ENCODE results near the gene CXXC5. TPM values are rescaled to one million over a fixed set of nuclear protein-coding genes. Genes with fewer than 3 reads are reported as not detected.

The CXXC5 gene
- total RNA-seq, 1 donor from 2014 or later = 1.7 TPM

GRCh38 chr5:139649082-139649991, 1.2 kb downstream of the CXXC5 start:
- no peaks in the 10 kb centered on the region for H3K36me3 Mint-ChIP-seq (ENCODE audit: low read depth)
- intact Hi-C loops (cut with micrococcal nuclease) = loop anchor here (1.0 kb wide), 2 partner anchors 13 to 18 kb away; no protein-coding TSS in a partner anchor
- no peaks in the 10 kb centered on the region for H3K9me3 Mint-ChIP-seq
- peak overlapping the region; percentile 78 for H3K4me3 Mint-ChIP-seq
- DNase-seq (ENCODE audit: low spot score) = no peak
- H3K4me1 Mint-ChIP-seq (ENCODE audit: low read depth) = peaks cover 25% of the 10 kb centered on the region
- peaks cover 57% of the 10 kb centered on the region for H3K27me3 Mint-ChIP-seq (ENCODE audit: insufficient read depth)
- no peak overlapping the region for H3K27ac Mint-ChIP-seq

GRCh38 chr5:139650031-139650688, 2.0 kb downstream of the CXXC5 start:
- Mint-ChIP-seq H3K4me3 (peak overlapping the region; percentile 78), H3K4me1 (ENCODE audit: low read depth) (peaks cover 25% of the 10 kb centered on the region), H3K27me3 (ENCODE audit: insufficient read depth) (peaks cover 57% of the 10 kb centered on the region), H3K9me3 (no peaks in the 10 kb centered on the region), H3K36me3 (ENCODE audit: low read depth) (no peaks in the 10 kb centered on the region), H3K27ac (no peak overlapping the region)
- DNase-seq (ENCODE audit: low spot score) = no peak
- intact Hi-C loops (cut with micrococcal nuclease) = loop anchor here (1.0 kb wide), 1 partner anchor 116 kb away; no protein-coding TSS in a partner anchor

GRCh38 chr5:139650689-139651042, 2.5 kb downstream of the CXXC5 start:
- Mint-ChIP-seq H3K4me1 (ENCODE audit: low read depth) (peaks cover 25% of the 10 kb centered on the region), H3K9me3 (no peaks in the 10 kb centered on the region), H3K27me3 (ENCODE audit: insufficient read depth) (peaks cover 59% of the 10 kb centered on the region), H3K36me3 (ENCODE audit: low read depth) (no peaks in the 10 kb centered on the region), H3K27ac (no peak overlapping the region), H3K4me3 (peak overlapping the region; percentile 40)
- intact Hi-C loops (cut with micrococcal nuclease) = loop anchor here (1.0 kb wide), 1 partner anchor 116 kb away; no protein-coding TSS in a partner anchor
- DNase-seq (ENCODE audit: low spot score) = no peak

- H3K9me3 Mint-ChIP-seq = no peaks in the 10 kb centered on the region
- no peaks in the 10 kb centered on the region for H3K36me3 Mint-ChIP-seq (ENCODE audit: low read depth)
- intact Hi-C loops (cut with micrococcal nuclease) = no loop called here
- no peak overlapping the region for H3K27ac Mint-ChIP-seq
- H3K4me1 Mint-ChIP-seq (ENCODE audit: low read depth) = peaks cover 25% of the 10 kb centered on the region
- DNase-seq (ENCODE audit: low spot score) = no peak
- peak overlapping the region; percentile 4 for H3K4me3 Mint-ChIP-seq
- H3K27me3 Mint-ChIP-seq (ENCODE audit: insufficient read depth) = peaks cover 56% of the 10 kb centered on the region
Measured at GRCh38 chr5:139651043-139651834, 3.1 kb downstream of the CXXC5 start.

GRCh38 chr5:139651853-139652787, 4.0 kb downstream of the CXXC5 start:
- peak overlapping the region; percentile 4 for H3K4me3 Mint-ChIP-seq
- intact Hi-C loops (cut with micrococcal nuclease) = loop anchor here (1.0 kb wide), 1 partner anchor 59 kb away; no protein-coding TSS in a partner anchor
- peak; percentile 50 for DNase-seq (ENCODE audit: low spot score)
- no peaks in the 10 kb centered on the region for H3K36me3 Mint-ChIP-seq (ENCODE audit: low read depth)
- H3K4me1 Mint-ChIP-seq (ENCODE audit: low read depth) = peaks cover 26% of the 10 kb centered on the region
- H3K9me3 Mint-ChIP-seq = no peaks in the 10 kb centered on the region
- peaks cover 47% of the 10 kb centered on the region for H3K27me3 Mint-ChIP-seq (ENCODE audit: insufficient read depth)
- no peak overlapping the region for H3K27ac Mint-ChIP-seq

- H3K4me1 Mint-ChIP-seq (ENCODE audit: low read depth) = peaks cover 30% of the 10 kb centered on the region
- intact Hi-C loops (cut with micrococcal nuclease) = loop anchor here (1.0 kb wide), 1 partner anchor 58 kb away; no protein-coding TSS in a partner anchor
- H3K27ac Mint-ChIP-seq = no peak overlapping the region
- no peak overlapping the region for H3K4me3 Mint-ChIP-seq
- no peaks in the 10 kb centered on the region for H3K9me3 Mint-ChIP-seq
- no peaks in the 10 kb centered on the region for H3K36me3 Mint-ChIP-seq (ENCODE audit: low read depth)
- H3K27me3 Mint-ChIP-seq (ENCODE audit: insufficient read depth) = peaks cover 40% of the 10 kb centered on the region
- DNase-seq (ENCODE audit: low spot score) = no peak
Measured at GRCh38 chr5:139652788-139653241, 4.7 kb downstream of the CXXC5 start.

- intact Hi-C loops (cut with micrococcal nuclease) = no loop called here
- Mint-ChIP-seq H3K36me3 (ENCODE audit: low read depth) (no peaks in the 10 kb centered on the region), H3K4me1 (ENCODE audit: low read depth) (peaks cover 30% of the 10 kb centered on the region), H3K27ac (no peak overlapping the region), H3K27me3 (ENCODE audit: insufficient read depth) (peaks cover 39% of the 10 kb centered on the region), H3K9me3 (no peaks in the 10 kb centered on the region), H3K4me3 (no peak overlapping the region)
- no peak for DNase-seq (ENCODE audit: low spot score)
Measured at GRCh38 chr5:139653616-139654015, 5.5 kb downstream of the CXXC5 start.

GRCh38 chr5:139654464-139654863, 6.3 kb downstream of the CXXC5 start:
- Mint-ChIP-seq H3K27ac (no peak overlapping the region), H3K9me3 (no peaks in the 10 kb centered on the region), H3K4me1 (ENCODE audit: low read depth) (peaks cover 30% of the 10 kb centered on the region), H3K27me3 (ENCODE audit: insufficient read depth) (peaks cover 42% of the 10 kb centered on the region), H3K36me3 (ENCODE audit: low read depth) (no peaks in the 10 kb centered on the region), H3K4me3 (no peak overlapping the region)
- DNase-seq (ENCODE audit: low spot score) = no peak
- intact Hi-C loops (cut with micrococcal nuclease) = no loop called here

GRCh38 chr5:139654871-139655491, 6.8 kb downstream of the CXXC5 start:
- no peaks in the 10 kb centered on the region for H3K36me3 Mint-ChIP-seq (ENCODE audit: low read depth)
- DNase-seq (ENCODE audit: low spot score) = no peak
- no peaks in the 10 kb centered on the region for H3K9me3 Mint-ChIP-seq
- no peak overlapping the region for H3K4me3 Mint-ChIP-seq
- H3K27me3 Mint-ChIP-seq (ENCODE audit: insufficient read depth) = peaks cover 37% of the 10 kb centered on the region
- intact Hi-C loops (cut with micrococcal nuclease) = no loop called here
- H3K4me1 Mint-ChIP-seq (ENCODE audit: low read depth) = peaks cover 25% of the 10 kb centered on the region
- no peak overlapping the region for H3K27ac Mint-ChIP-seq

- DNase-seq (ENCODE audit: low spot score) = no peak
- H3K4me1 Mint-ChIP-seq (ENCODE audit: low read depth) = peaks cover 25% of the 10 kb centered on the region
- H3K27me3 Mint-ChIP-seq (ENCODE audit: insufficient read depth) = peaks cover 31% of the 10 kb centered on the region
- intact Hi-C loops (cut with micrococcal nuclease) = no loop called here
- H3K27ac Mint-ChIP-seq = no peak overlapping the region
- no peaks in the 10 kb centered on the region for H3K9me3 Mint-ChIP-seq
- no peak overlapping the region for H3K4me3 Mint-ChIP-seq
- no peaks in the 10 kb centered on the region for H3K36me3 Mint-ChIP-seq (ENCODE audit: low read depth)
Measured at GRCh38 chr5:139655727-139656271, 7.7 kb downstream of the CXXC5 start.
